ENCODE results near the gene TPX2.

TPX2 gene

GRCh38 chr20:31760519-31761240 is 21.6 kb downstream of the TPX2 start:
- DNase-seq (ENCODE audit: low read depth) = peak; percentile 74

- no peak for DNase-seq (ENCODE audit: low read depth)
These were observed 25.7 kb downstream of the TPX2 start for GRCh38 chr20:31764641-31765305.

GRCh38 chr20:31767805-31768204 is 28.7 kb downstream of the TPX2 start:
- DNase-seq (ENCODE audit: low read depth) = no peak

- no peak for DNase-seq (ENCODE audit: low read depth)
These were observed 30.6 kb downstream of the TPX2 start for GRCh38 chr20:31769681-31770080.

GRCh38 chr20:31770243-31770642 is 31.2 kb downstream of the TPX2 start:
- peak; percentile 24 for DNase-seq (ENCODE audit: low read depth)

- no peak for DNase-seq (ENCODE audit: low read depth)
These were observed 35.3 kb downstream of the TPX2 start for GRCh38 chr20:31774408-31774807.

- DNase-seq (ENCODE audit: low read depth) = no peak
These were observed 41.7 kb downstream of the TPX2 start for GRCh38 chr20:31780839-31781238.

- no peak for DNase-seq (ENCODE audit: low read depth)
These were observed 42.9 kb downstream of the TPX2 start for GRCh38 chr20:31781945-31782344.

- no peak for DNase-seq (ENCODE audit: low read depth)
These were observed 45.4 kb downstream of the TPX2 start for GRCh38 chr20:31784354-31785044.

GRCh38 chr20:31785089-31785488 is 46.0 kb downstream of the TPX2 start:
- DNase-seq (ENCODE audit: low read depth) = no peak

- peak; percentile 49 for DNase-seq (ENCODE audit: low read depth)
These were observed 49.5 kb downstream of the TPX2 start for GRCh38 chr20:31788578-31788977.

GRCh38 chr20:31790401-31790800 is 51.3 kb downstream of the TPX2 start:
- no peak for DNase-seq (ENCODE audit: low read depth)

- peak; percentile 41 for DNase-seq (ENCODE audit: low read depth)
These were observed 58.3 kb downstream of the TPX2 start for GRCh38 chr20:31797364-31797763.

GRCh38 chr20:31801508-31801907 is 62.4 kb downstream of the TPX2 start:
- DNase-seq (ENCODE audit: low read depth) = no peak

GRCh38 chr20:31803552-31804291 is 64.6 kb downstream of the TPX2 start:
- no peak for DNase-seq (ENCODE audit: low read depth)

GRCh38 chr20:31806564-31807355 is 67.7 kb downstream of the TPX2 start:
- DNase-seq (ENCODE audit: low read depth) = no peak

GRCh38 chr20:31808481-31808880 is 69.4 kb downstream of the TPX2 start:
- DNase-seq (ENCODE audit: low read depth) = no peak

GRCh38 chr20:31809661-31810060 is 70.6 kb downstream of the TPX2 start:
- no peak for DNase-seq (ENCODE audit: low read depth)

GRCh38 chr20:31811198-31811597 is 72.1 kb downstream of the TPX2 start:
- no peak for DNase-seq (ENCODE audit: low read depth)

GRCh38 chr20:31811796-31812728 is 73.0 kb downstream of the TPX2 start:
- DNase-seq (ENCODE audit: low read depth) = peak; percentile 61
